B cell (primary cell): ENCODE measurements around the gene ATP8A1.

Experiments used
- EZH2 ChIP-seq: IDR thresholded peaks from 2 replicates; pipeline ENCODE4 v1.6.1; 2012; ENCODE audit warnings: borderline replicate concordance, low read depth, mild to moderate bottlenecking, moderate library complexity, low read length; ENCODE audit not compliant: insufficient read depth, poor library complexity, severe bottlenecking
- TF ChIP-seq, protein P1 (sequence below): fragments of 200-600 bp; IDR thresholded peaks from one replicate; pipeline ENCODE4 v1.8.0; 2022; ENCODE audit warnings: antibody characterized with exemption, mild to moderate bottlenecking

DNA sequence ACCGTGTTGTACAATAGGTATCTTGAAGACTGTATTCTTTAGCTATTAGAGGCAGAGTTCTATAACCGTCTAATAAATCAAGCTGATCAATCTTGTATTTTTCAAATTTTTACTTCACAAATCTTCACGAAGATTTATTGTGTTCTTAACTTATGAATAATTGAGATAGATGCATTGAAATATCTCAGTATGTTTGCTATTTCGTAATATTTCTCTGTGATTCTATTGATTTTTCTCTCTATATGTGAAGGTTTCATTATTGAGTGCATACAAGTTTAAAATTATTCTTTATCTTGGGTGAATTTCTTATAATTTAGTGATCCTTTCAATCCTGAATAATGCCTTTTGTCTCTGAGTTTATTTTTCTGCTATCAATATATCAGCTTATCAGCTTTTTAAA lies 279.4 kb downstream of the ATP8A1 start:
- no peak for TF ChIP-seq EZH2
- TF ChIP-seq, protein P1, sequence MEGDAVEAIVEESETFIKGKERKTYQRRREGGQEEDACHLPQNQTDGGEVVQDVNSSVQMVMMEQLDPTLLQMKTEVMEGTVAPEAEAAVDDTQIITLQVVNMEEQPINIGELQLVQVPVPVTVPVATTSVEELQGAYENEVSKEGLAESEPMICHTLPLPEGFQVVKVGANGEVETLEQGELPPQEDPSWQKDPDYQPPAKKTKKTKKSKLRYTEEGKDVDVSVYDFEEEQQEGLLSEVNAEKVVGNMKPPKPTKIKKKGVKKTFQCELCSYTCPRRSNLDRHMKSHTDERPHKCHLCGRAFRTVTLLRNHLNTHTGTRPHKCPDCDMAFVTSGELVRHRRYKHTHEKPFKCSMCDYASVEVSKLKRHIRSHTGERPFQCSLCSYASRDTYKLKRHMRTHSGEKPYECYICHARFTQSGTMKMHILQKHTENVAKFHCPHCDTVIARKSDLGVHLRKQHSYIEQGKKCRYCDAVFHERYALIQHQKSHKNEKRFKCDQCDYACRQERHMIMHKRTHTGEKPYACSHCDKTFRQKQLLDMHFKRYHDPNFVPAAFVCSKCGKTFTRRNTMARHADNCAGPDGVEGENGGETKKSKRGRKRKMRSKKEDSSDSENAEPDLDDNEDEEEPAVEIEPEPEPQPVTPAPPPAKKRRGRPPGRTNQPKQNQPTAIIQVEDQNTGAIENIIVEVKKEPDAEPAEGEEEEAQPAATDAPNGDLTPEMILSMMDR, result no peak
